GM19099 (cell line): ENCODE results near the gene PPP2R2B.

Experiments
- POLR2A ChIP-seq: IDR thresholded peaks from 3 replicates; pipeline ENCODE4 v1.6.1; 2011; ENCODE audit warnings: low read depth; ENCODE audit not compliant: insufficient read length; ENCODE audit errors: extremely low read depth

PPP2R2B gene

DNA sequence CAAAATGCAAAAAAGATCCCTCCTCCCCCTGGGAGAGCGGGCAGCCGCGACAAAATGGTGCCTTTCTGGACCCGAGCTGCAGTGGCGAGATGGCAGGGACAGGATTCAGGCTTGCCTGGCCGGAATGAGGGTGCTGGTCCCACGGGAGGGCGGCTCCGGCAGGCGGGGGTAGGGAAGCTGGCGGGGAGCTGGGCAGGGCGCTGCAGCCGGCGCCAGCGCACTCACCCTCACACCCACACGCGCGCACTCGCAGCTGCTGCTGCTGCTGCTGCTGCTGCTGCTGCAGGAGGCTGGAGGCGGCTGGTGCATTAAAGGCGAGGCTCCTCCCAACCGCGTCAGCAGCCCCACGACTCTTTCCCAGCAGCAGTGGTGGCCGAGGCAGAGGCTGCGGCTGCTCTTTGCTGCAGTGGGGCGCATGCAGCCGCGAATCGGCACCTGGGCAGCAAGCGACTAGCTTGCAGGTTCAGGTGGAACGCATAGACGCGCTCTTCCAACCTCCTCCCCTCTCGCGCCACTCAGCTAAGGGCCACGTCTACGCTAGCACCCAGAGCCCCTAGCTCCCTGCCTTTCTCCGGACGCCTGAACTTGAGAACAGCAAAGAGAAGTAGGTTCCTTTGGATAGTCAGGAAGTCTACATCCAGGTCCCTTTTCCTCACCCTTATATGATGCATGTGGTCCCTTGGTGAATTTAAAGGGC lies at the start of gene PPP2R2B:
Gene PPP2R2B (minus strand): TSS at position 282 of the 697 bp plus-strand sequence.
- TF ChIP-seq POLR2A, result no peak

DNA sequence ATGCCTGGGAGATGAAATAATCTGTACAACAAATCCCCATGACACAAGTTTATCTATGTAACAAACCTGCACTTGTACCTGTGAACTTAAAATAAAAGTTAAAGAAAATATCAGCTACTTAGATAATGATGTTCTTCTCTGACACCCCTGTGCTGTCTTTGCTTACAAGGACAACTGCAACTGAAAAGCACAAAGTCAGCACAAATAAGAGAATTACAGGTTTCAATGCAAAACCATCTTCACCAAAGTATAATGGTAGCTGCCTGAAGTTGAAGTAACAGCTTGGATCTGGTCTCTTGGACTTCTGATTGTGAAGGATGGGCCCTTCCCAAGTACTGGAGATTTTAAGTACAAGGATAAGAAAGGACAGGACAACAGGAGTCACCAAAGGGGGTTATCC lies 45.6 kb upstream of the PPP2R2B start:
- TF ChIP-seq POLR2A, result no peak

DNA sequence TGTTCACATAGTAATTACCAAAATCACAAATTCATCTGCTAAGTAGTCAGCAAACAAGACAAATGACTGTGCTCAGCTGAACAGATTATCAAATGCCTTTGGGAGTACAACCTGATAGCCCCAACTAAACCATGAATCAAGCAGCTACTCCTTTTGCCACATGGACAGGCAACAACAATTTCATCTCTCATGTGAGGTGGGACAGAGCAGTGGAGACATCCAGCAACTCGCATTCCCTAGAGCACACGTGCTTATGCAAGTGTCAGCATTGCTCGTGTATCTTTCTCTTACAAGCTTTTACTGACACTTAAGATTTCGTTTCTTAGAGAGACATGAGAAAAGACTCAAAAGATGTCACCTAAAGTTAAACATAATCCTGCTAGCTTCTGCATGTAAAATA lies 42.7 kb upstream of the PPP2R2B start:
- no peak for TF ChIP-seq POLR2A

- TF ChIP-seq POLR2A, result no peak
These were observed 41.9 kb upstream of the PPP2R2B start for GRCh38 chr5:146920351-146920881.

- TF ChIP-seq POLR2A, result no peak
These were observed 40.7 kb upstream of the PPP2R2B start for GRCh38 chr5:146919304-146919703.

DNA sequence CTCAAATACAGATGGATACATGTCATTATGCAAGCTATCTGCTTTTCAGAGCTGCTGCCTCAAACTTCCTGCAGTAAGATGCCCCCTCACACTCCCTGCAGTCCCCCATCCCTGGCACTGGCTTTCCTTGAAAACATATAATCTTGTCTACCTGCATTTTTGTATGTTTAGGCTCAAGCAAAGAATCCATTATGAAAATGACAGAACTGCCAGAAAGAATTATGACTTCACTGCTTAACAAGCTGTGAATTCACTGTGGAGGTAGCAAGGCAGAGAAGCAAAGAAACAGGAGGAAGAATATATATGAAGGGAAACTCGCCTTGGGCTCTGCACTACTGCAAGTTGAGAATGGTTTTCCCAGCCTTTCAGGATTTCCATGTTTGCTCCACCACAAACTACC lies 39.4 kb upstream of the PPP2R2B start:
- TF ChIP-seq POLR2A, result no peak

DNA sequence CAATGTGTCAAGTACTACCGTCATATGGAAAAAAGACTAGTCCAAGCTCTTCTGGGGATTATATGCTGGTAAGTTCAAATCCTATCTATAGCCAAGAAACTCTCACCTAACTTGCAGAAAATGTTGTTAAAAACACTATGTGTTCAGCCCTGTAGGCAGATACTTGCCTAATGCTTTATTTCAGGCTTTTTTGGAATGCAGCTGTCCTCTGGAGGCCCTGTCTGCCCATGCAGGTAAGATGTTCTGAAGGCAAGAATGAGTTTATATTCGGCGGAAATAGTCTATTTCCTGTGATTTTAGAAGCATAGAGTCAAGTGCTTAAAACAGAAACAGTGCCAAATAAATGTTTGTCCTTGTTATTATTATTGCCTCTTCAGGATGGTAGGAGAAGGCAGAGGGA lies 34.3 kb upstream of the PPP2R2B start:
- TF ChIP-seq POLR2A, result no peak

GRCh38 chr5:146910239-146910638 lies 31.7 kb upstream of the PPP2R2B start:
- TF ChIP-seq POLR2A, result no peak

DNA sequence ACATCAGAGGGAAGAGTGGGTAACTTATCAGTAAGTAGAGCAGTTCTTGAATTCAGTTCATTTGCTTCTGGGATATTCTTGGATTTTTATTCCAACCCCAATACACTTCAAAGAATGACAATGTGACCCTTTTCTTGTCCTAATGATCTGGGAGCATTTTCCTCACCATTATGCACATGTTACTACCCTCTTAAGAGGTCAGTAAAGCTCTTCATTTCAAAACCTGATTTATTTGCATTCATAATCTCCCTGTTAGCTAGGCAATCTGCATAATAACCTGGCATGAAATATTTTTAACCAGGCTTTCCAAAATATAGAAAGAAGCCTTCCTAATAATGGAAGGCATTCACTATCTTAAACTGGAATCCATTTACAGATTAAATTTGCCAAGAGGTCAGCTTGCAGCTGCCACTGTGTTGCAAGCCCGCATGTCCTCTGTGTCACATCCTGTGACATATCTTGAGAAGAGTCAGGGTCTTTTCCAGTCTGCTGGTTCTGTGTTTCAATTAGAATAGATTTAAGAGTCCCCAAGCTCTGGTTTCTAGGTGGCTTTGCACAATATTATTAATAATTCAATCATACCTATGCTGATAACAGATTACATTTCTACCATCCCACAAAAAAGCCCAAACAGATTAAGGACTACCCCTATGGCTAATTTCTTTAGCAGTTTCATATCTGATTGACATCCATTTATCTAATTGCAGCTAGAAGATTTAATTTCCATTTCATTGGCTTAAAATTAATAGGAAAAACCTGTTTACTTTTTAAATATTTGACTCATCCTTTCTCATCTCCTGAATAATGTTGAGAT lies 30.9 kb upstream of the PPP2R2B start:
- no peak for TF ChIP-seq POLR2A

DNA sequence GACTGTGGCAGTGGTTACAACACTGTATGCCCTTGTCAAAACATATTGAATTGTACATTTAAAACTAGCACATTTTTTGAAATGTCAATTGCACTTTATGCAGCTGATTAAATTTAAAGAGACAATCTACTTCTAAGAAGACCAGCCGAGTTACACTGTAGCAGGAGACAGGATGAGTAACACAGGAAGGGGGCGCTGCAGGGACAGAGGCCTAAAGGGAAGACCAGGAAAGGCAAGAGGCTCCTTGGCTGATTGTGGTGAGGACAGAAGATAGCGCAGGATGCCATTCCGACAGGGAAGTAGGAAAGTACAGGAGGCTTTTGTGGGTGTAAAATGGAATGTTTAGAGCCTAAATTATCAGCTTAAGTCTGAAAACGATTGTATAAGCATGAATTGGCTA lies 28.2 kb upstream of the PPP2R2B start:
- TF ChIP-seq POLR2A, result no peak

DNA sequence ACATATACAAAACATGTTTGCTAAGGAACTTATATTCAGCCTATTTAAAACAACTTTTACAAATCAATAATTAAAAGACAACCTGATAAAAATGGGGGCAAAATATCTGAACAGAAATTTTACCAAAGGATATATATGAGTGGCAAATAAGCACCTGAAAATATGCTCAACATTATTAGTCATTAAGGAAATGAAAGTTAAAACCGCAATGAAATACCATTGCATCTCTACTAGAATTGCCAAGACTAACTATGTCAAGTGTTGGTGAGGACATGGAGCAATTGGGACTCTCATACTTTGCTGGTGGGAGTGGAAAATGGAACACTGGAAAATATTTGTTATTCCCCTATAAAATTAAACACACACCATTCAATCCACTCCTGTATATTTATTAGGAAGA lies 26.3 kb upstream of the PPP2R2B start:
- no peak for TF ChIP-seq POLR2A

DNA sequence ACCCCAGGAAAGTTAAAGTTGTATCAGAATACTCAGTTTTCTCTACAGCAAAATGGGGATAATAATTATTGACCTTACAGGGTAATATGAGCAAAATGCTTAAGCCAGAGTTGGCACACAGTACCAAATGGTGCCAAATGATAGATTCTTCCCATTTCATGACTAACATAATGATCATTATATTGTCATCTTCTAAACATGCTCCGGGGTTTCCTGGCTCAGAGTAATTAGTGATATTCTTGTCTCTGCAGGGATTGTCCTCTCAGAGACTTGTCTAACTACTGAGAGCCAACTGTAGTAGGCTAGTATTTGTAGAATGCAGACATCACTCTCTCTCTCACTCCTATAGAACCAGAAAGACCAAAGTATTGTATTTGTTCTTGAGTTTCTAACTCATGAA lies 25.2 kb upstream of the PPP2R2B start:
- no peak for TF ChIP-seq POLR2A

DNA sequence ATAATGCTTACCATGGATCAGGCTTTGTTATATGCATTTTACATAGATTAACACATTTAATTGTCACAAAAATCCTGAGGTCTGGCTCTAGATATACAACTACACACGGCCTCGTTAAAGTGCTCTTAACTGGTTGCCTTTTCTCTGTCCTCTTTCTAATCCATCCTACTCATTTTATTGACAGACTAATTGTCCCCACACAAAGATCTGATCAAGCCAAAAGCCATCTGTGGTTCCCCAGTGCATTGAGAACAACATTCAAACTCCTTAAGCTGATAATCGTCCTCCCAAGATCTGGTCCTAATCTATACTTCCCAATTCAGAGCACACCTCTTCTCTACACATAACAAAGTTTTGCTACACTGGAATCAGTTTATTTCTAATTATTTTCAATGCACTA lies 23.9 kb upstream of the PPP2R2B start:
- TF ChIP-seq POLR2A, result no peak

GRCh38 chr5:146897061-146897460 lies 18.5 kb upstream of the PPP2R2B start:
- TF ChIP-seq POLR2A, result no peak

GRCh38 chr5:146894753-146895521 lies 16.4 kb upstream of the PPP2R2B start:
- no peak for TF ChIP-seq POLR2A
